GM19240 (cell line): ENCODE data around the gene KCNJ14.
A peak's percentile ranks its signal among the peaks of the same experiment; 100 is the strongest.

Experiments used
- DNase-seq: peaks from one replicate; pipeline ENCODE4 v3.0.0; 2011; ENCODE audit warnings: low spot score; ENCODE audit not compliant: insufficient read length

Gene KCNJ14

DNA sequence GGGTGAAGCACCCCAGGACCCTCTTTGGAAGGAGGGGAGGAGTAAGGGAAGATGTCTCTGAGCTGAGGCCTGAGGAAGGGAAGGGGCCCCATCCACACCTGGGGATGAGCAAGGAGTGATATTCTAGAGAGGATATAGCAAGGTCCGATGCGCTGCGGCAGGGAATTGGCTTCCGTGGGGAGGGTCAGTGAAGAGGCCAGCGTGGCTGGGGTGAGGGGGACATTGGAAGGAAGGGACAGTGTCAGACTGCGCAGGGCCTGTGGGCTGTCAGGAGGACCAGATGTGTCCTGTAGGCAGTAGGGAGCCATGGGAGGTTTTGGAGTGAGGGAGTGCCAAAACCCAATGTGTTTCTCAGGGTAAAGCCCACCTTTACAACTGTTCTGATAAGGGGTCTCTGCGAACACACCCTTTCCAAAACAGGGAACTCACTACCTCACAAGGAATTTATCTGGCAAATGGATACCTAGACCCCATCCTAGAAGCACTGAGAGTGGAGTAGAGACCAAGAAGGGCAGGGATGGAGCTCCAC is 52.6 kb downstream of the KCNJ14 start:
- no peak for DNase-seq

DNA sequence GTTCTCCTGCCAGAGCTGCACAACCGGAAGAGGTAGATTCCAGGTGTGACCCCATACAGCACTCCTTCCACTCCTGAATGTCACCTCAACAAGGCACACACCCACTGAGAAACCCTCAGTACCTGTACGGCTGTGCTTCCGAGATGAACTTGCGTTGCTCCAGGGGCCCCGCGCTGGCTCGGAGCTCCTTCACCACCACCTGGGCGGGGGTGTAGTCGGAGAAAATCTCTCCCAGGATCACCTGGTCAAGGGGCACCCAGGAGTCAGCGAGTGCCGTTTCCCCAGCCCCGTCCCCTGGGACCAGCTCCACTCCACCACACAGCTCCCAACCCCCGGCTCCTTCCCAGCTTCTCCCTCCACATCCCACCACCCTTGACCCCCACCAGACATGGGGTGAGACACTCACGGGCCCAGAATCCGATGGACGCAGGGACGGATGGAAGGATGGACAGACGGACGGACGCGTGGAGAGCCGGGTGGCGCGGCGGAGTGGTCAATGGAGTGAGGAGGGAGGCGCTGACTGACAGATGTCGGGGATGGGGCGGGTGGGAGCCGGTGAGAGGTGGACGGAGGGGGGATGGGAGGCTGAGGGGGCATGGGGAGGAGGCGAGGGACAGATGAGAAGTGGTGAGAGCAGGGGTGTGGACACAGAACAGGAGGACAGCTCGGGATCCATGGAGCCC is 53.5 kb downstream of the KCNJ14 start:
- DNase-seq, result no peak

DNA sequence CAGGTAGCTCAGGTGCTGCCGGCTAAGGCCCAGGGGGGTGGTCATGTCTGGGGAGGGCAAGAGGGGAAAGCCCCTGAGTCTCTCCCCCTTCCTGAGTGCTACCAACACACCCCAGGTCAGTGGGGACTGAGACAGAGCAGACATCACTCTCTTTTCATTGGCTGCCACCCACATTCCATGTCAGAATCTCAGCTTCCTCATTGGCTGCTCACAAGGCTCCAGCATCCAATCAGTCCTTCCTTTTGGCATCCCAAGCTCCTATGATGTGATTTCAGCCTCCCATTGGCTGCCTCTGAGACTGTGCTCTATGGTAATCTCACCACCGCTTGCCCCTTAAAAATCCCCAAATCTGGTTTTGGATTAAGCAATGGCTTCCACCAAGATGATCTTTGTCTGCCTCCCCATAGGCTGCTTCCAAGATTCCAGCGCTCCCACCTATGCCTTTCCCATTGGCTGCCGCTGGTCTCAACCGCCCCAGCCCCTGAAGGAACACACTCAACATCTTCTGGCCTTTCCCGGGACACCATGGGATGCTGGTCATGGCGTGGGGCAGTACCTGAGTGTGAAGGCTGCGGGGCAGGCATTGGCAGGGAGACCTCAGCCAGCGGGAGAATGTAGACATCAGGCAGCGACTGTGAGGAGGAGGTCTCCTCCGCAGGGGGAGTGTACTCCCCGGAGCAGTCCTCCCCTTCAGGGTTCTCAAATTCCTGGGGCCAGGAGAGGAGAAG is 54.3 kb downstream of the KCNJ14 start:
- DNase-seq, result no peak

DNA sequence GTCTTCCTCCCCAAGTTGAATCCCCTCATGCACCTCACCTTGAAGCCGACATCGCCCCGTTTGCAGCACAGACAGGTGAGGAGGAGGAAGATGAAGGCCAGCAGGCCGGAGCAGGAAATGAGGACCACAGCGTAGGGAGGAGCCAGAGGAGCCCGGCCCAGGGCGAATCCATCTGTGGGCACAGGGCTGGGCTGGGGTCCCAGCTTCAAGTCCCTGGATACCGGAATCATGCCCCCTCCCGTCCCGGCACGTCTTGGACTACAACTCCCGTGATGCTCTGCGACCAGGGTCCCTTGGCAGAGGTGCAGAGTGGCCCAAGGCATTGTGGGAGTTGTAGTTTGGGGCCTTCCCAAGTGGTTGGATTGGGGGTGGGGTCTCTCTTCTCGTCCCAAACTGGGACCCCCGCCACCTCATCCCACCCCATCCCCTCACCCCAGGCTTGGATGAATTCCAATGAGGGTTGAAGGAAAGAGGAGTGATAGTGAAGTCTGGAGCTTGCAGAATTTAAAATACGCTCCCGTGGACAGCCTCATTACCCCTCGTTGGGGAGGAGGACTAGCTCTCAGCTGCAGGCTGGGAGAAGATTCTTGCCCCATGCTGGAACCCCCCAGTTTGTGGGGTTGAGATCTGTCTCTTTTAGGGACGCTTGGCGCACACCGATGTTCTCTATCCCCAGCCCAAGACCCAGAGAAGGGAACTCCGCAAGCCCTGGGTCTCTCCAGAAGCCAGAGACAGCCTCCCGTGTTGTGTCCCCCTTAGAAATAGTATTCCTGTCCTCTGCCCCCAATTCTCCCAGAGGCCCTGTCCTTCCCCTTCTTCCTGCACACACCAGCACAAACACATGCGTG is 55.3 kb downstream of the KCNJ14 start:
- no peak for DNase-seq

DNA sequence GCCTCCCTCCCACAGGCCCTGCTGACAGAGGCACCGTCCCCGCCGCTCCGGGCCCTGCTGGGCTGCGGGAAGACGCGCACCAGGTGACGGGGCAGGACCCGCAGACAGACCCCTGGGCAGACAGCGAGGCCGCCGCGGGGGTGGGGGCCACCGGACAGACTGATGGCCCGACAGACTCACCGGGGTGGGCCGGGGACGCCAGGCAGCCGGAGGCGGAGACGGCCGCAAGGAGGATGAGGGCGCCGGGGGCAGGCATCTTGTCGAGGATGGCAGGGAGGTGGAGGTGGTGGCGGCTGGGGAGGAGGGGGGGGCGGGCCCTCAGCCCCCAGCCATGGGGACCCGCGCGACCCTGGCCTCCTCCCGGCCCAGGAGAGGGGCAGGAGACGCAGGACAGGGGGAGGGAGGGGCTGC is 56.0 kb downstream of the KCNJ14 start:
- DNase-seq, result no peak

DNA sequence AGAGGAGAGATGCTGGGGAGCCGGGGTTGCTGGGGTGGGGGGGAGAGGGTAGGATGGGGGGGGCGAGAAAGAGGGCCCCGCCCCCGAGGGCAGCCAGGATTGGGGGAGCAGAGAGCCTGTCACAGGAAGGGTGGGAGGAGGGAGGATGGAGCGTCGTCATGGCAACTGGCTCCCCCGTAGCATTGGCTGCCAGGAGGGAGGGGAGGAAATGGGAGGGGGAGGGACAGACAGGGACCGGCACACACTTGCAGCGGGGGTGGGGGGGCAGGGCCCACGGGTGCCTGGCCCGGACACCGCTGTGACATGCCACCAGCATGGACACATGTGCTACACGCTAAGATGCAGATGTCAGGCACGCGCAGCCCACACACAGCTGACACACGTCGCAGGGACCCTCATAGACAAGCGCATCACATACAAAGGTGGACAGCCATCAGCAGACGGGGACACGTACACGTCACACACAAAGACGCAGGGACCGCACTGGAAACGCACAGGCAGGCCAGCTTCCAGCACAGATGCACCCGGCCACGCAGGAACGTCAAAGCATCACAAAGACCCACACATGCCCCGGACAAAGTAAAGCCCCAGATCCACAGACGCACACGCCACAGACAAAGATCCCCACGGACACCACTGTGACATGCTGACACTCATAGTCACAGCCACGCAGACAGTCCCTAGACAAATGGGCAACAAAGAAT is 56.6 kb downstream of the KCNJ14 start, which contains the start of gene LMTK3:
Gene LMTK3, minus strand, starts transcription at position 36 of the 704 bp plus-strand sequence. CDS start 259 bp downstream, outside the sequence.
- DNase-seq, result no peak

DNA sequence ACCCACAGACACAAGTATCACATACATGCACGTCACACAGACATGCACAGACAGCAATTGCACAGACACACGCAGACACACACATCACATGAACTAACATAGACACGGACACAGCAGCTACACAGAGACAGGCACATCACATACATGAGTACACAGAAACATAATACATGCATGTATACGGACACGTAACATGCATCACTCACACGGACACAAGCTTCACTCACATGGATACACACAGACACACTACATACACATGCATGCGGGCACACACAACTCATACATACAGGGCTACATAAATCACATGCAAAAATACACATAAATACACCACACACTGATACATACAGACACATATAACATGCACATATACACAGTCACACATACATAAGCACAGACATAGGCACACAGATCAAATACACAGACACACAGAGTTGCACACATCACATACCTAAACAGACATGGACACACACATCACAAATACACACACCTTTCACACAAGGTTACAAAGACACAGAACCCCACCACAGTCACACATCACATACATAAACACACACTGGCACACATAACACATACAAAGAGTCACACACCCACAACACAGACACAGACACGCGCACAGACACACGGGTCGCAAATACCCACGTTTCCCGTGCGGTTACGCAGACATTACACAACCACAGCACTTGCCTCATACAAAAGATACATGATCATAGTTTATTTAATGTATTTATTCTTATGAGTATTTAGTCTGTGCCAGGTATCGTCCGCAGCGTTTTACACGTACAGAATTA is 57.3 kb downstream of the KCNJ14 start:
- DNase-seq, result no peak

DNA sequence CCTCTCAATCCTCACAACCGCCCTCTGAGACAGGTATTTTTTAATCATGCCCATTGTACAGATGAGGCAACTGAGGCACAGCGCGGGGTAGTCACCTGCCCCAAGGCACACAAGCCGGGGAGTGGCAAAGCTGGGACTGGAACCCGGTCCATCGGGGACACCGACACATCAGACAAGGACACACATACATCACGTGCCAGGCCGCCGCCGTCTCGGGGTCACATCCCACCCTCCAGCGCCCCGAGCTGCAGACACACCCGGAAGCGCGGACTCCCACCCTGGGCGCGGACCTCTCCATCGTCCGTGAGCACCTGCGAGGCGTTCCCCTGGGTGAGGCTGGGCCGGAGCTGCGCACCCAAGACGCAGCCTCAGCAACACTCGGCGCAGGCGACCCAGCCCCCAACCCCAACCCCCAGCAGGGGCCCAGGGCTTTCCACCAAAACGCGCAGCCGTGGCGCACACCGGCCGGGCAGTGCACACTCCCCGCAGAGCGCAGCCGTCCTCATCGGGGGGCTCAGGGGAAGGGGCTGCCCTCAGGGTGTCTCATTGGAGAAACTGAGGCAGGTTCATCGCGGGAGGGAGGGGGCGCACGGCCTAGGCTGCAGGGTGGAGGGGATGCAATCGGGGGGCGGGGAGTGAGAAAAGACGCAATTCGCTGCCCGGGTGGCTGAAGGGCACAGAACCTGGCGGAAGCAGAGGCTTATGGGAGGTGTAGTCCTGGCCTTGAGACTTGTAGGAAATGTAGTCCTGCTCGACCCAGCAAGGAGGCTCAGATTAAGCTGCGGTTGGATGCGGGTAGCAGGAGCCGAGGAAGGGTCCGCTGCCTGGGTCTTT is 58.1 kb downstream of the KCNJ14 start:
- DNase-seq, result peak; percentile 86

DNA sequence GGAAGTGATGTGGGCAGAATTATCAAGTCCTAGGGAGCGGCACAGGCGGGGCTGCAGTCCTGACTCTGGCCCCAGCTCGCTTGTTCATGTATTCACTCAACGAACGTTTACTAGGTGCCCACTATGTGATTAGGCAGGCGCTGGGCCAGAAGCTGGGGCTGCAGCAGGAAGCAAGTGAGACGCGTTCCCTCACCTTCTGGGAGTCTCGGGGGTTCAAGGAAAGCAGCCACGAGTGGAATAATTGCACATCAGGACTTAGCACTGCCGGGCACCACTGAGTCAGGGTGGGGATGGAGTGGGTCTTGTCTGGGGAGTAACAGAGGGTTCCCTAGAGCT is 58.7 kb downstream of the KCNJ14 start:
- no peak for DNase-seq

DNA sequence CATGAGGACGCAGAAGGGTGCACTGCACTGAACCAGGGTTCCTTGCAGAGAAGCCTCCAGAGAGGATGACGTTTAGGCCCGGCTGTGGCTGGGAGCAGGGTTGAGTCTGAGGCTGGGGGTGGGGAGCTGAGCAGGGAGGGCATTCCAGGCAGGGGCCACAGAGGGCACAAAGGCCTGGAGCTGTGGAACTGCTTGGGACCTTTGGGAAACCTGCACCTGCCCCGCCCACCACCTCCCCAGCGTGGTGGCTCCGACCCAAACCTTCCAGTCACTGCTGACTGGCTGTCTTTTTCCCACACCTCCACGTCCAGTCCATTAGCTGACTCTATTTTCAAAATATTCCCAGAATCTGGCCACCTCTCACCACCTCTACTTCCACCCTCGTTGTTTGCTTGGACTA is 61.2 kb downstream of the KCNJ14 start:
- no peak for DNase-seq
